NCI-H2196 (cell line): ENCODE measurements around the gene FBXO36.
"Not testable (repeated sequence)": the region's sequence is repeated elsewhere in the genome, so short reads cannot be mapped to it uniquely, and the experiment has no call there.

ENCODE experiments used
- DNase-seq: peaks from one replicate; lab custom pipeline; 2025; ENCODE audit not compliant: unreplicated experiment; lab: John Stamatoyannopoulos, UW

FBXO36 gene

GRCh38 chr2:229910832-229911412 lies 11.4 kb upstream of the FBXO36 start:
- peak; percentile 16 for DNase-seq

GRCh38 chr2:229914171-229914570 lies 8.1 kb upstream of the FBXO36 start:
- no peak for DNase-seq

- DNase-seq, result no peak
Measured at GRCh38 chr2:229917793-229918192, 4.5 kb upstream of the FBXO36 start.

DNA sequence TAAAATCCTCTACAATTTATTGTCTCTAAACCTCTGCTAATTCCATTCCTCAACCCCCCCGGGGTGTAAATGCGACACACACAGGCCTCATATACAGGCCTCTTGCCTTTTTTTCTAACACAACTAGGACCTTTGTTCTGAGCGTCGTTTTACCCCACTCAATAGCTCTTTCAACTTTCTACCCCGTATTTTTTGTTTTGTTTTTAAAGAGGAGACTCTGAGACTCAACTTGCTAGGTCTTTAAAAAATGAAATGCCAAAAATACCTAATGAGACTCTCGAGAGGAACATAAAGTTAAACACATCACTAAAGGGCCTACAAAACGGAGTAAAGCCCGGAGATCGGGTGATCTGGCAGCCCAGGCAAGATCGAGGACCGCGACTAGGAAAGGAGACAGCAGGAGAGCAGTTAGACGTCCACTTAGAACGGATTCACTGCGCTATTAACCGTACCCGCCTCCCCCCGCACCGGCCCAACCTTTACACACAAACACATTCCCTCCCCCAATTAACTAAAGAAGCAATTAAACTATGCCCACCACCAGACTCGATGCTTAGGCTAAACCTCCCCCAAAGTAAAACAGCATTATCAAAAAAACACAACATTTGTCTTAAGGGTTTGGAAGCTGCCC lies 2.2 kb upstream of the FBXO36 start:
- no peak for DNase-seq

GRCh38 chr2:229921101-229921891 lies 1.0 kb upstream of the FBXO36 start:
- peak; percentile 44 for DNase-seq

- peak; percentile 92 for DNase-seq
Measured at GRCh38 chr2:229921892-229922448, 333 bp upstream of the FBXO36 start, which contains the start of gene TRIP12. TSS of gene TRIP12 (minus strand) at chr2:229922009. CDS start at chr2:229880079, 41,930 bp downstream.

DNA sequence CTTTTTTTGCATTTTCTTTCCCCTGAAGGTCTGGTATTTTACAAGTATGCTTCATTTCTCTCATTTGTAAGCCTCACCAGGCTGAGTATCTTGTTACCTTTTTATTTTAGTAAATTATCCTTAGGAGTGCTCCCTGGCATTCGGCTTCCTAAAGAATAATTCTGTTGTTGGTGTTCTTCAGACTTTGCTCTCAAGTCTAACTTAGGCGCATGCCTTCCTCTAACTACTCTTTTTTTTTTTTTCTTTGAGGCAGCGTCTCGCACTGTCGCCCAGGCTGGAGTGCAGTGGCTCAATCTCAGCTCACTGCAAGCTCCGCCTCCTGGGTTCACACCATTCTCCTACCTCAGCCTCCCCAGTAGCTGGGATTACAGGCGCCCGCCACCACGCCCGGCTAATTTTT lies 2.2 kb downstream of the FBXO36 start:
- DNase-seq, result not testable (repeated sequence)

DNA sequence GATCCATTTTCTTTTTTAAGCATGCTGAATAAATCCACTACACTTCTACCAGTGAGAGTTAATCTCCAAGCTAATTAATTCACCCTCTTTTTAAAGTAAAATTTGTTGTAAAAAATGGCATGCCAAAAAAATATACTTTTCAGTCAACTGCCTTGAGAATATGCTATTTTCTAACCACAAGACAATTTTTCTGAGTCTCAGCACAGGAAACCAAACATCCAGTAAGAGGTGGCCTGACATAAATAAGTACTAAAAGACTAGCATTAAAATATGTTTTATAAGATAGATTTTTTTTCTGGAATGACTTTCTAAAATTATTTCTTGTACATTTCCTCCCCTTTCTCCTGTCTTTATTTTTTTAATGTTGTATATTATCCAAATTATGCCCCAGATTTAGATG lies 2.9 kb downstream of the FBXO36 start:
- DNase-seq, result no peak

- DNase-seq, result no peak
Measured at GRCh38 chr2:229927817-229928321, 5.6 kb downstream of the FBXO36 start.

DNA sequence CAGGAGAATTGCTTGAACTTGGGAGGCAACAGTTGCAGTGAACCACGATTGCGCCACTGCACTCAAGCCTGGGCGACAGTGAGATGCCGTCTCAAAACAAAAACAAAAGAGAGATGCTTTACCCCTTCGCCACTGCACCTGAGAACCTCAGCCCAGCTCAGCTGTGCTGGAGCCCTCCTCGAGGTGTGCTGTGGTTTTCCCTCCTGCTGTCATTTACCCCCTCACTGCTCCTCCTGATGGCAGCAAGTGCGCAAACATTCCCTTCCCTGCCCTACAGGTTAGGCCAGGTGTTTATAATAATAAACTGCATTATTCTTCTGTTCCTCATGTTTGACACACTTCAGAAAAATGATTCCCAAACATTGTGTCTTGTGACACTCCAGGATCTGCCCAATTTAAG lies 8.4 kb downstream of the FBXO36 start:
- DNase-seq, result no peak

DNA sequence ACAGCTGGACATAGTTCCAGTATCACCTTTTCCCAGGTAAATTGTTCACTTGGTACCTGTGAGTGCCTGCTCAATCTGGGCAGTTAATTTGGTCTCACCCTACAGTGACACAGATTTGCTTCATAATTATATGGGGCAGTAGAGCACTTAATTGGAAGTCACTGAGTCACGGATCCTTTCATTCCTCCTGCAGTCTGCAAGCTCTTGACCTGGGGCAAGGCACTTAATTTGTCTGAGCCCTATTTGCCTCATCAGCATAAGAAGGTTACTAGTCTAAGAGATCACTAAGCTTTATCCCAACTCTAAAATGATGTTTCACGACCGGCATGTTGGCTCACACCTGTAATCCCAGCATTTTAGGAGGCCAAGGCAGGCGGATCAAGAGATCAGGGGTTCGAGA lies 8.9 kb downstream of the FBXO36 start:
- DNase-seq, result no peak

DNA sequence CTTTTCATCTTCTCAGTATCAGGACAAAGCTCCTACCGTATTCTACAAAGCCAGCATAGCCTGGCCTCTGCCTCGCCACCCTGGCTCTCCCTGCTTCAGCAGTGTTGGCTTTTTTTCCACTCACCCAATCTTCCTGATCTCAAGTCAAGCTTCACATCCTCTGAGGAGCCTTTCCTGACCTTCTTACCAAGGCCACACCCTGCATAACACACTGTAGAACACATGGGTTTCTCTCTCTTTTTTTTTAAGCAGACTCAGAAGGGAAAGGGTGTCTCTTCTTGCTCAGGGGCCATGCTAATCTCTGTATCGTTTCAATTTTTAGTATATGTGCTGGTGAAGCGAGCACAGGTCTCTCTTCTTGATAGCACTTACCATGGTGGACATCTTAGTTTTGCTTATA lies 15.2 kb downstream of the FBXO36 start:
- no peak for DNase-seq

GRCh38 chr2:229942671-229943070 lies 20.4 kb downstream of the FBXO36 start:
- no peak for DNase-seq

GRCh38 chr2:229943171-229943570 lies 20.9 kb downstream of the FBXO36 start:
- no peak for DNase-seq

DNA sequence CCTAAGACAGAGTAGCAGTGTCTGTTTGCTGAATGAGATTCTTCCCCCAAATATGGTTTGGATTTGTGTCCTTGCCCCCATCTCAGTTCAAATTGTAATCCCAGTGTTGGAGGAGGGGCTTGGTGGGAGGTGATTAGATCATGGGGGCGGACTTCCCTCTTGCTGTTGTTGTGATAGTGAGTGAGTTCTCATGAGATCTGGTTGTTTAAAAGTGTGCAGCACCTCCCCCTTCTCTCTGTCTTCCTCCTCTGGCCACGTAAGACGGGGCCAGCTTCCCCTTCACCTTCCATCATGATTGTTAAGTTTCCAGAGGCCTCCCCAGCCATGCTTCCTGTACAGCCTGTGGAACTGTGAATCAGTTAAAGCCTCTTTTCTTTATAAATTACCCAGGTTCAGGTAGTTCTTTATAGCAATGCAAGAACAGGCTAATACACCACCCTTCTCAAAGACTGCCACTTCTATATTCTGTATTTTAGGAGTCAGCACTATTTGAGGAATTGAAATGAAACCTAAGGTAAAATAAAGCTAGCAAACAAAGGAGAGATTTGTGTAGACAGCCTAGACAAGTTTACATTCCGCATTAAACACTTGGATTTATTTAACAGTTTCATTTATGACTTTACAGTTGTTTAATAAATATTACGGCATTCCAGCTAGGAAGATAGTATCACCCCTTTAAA lies 21.6 kb downstream of the FBXO36 start:
- no peak for DNase-seq

- DNase-seq, result no peak
Measured at GRCh38 chr2:229945975-229946374, 23.7 kb downstream of the FBXO36 start.

DNA sequence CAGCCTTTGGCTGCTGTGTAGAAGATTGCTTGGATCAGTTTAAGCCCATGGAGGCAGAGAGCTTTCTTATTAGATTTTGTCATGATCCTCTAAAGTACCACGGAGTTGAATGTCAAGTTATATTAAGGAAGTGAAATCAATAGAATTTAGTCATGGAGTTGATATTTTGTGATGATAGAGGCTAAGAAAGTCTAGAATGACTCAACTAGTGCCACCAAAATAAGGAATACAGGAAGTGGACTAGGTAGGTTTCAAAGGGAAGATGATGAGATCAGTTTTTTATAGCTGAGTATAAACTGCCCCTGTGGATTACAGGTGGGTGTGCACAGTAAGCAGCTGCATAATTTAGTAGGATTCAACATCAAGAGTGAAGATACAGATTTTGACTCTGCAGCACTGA lies 25.2 kb downstream of the FBXO36 start:
- no peak for DNase-seq

- no peak for DNase-seq
Measured at GRCh38 chr2:229952256-229952835, 30.0 kb downstream of the FBXO36 start.

- DNase-seq, result no peak
Measured at GRCh38 chr2:229955663-229956062, 33.4 kb downstream of the FBXO36 start.

GRCh38 chr2:229956491-229956890 lies 34.2 kb downstream of the FBXO36 start:
- DNase-seq, result no peak

DNA sequence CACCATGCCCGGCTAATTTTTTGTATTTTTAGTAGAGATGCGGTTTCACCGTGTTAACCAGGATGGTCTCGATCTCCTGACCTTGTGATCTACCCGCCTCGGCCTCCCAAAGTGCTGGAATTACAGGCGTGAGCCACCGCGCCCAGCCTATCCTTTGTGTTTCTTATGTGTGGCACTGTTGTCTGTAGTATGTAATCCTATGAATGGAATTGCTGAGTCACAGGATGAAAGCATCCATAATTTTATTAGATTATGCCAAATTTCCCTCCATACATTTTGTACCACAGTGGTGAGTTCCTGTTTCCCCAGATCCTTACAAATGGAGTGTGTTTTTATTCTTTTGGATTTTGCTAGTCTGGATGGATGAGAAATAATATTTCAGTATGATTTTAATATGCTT lies 41.3 kb downstream of the FBXO36 start:
- DNase-seq, result not testable (repeated sequence)
